Suppressor macrophage (primary cell): ENCODE measurements around the gene KRTAP4-9.
A peak's percentile ranks its signal among the peaks of the same experiment; 100 is the strongest.
"Not testable (repeated sequence)": the region's sequence is repeated elsewhere in the genome, so short reads cannot be mapped to it uniquely, and the experiment has no call there.

Experiments
- DNase-seq, 4 experiments: peaks; one replicate each; pipeline ENCODE4 v3.0.0-alpha.2; 2020 to 2022

Gene KRTAP4-9

GRCh38 chr17:41098042-41098441 is 7.1 kb upstream of the KRTAP4-9 start, which contains the start of gene KRTAP4-8:
Gene KRTAP4-8, minus strand, starts transcription at chr17:41098142. Its CDS starts 58 bp downstream, at chr17:41098084.
- no peak for DNase-seq

GRCh38 chr17:41098481-41098880 is 6.7 kb upstream of the KRTAP4-9 start:
- no peak for DNase-seq

DNA sequence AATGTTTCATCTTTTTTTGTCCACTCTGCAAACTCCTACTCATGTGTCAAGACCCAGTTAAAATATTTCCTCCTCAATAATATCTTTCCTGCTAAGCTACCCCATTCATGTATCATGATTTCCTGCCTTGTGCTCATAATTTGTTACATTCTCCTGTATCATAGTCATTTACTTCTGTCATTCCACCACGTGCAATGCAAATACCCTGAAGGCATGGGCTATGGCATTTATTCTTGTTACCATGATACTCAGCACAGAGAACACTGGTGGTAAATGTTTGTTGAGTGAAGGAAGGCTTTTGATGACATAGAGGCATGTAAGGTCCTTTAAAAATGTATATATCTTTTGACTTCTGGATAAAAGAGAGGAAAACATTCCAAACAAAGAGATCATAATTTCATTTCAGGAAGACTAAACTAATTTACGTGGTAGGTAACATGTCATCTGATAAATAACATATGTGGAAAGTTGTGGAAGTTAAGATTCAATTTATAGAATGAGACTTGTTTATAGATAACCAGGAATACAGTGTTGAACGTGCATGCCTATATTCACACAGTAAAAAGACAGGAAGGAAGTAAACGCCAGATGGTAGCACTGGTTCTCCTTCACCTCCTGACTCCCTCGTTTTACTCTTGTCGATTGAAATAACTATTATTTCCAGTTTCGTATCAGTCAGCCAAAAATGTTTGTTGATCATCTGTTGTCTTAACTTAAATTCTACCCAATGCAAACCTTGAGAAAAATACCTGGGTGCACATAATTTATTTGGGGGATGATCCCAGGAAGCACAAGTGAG is 5.3 kb upstream of the KRTAP4-9 start:
- peak in 1 of 4 experiments; percentile 3 for DNase-seq

GRCh38 chr17:41101586-41102259 is 3.5 kb upstream of the KRTAP4-9 start, which contains the start of gene KRTAP4-16:
Gene KRTAP4-16, minus strand, starts transcription at chr17:41102209. Its CDS starts 0 bp downstream, at chr17:41102209.
- no peak for DNase-seq

- DNase-seq: no peak
Measured at GRCh38 chr17:41103896-41104295, 1.3 kb upstream of the KRTAP4-9 start.

DNA sequence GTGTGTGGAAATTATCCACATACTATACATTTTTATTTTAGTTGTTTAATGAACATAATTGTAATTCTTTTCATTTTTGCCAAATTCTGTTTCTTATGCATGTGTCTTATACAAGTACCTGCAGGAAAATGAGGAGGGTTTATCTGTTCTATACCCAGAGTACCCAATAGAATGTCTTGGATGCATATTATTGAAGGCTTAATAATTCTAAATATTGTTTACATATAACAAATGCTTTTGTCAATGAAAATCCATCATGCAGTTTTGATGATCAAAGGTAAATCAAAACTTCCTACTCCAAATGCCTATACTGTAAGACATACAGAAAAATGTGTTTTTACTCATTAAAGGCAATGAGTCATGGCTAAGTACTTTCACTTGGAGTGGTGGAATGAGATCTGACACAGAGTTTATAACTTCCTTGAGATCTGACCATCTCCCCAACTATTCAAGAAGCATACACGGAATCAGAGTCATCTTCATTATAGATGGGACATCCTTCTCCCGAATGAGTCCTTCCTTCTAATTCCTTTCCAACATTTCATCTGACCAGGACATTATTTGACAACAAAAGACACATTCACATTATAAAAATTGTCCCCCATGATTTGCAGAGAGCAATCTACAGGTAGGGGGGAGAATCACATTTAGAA is 677 bp upstream of the KRTAP4-9 start:
- not testable (repeated sequence) for DNase-seq

DNA sequence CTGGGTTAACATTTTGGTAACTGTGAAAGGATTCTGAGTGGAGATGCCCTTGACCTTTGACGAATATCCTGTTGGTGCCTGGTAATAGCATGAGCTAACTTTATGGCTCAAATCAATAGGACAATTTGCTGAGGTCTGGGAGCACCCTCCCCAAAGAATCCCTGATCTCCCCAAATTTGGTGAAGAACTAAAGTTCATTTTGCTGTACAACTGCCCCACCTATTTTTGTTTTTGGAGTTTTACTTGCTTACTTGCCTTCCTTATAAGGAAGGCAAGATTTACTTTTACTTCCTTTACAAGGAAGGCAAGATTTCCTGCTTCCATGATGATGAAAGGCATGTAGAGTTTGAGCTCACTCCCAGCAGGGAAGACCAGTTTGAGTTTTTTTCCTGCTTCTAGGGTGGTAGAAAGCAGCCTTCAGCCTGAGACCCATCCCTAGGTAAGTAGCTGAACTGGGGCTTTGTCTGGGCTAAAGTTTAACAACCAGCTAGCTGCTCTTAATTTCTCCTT is 2.8 kb downstream of the KRTAP4-9 start:
- DNase-seq: peak in 2 of 4 experiments; percentile 8 to 34

GRCh38 chr17:41108728-41109386 is 3.7 kb downstream of the KRTAP4-9 start:
- not testable (repeated sequence) for DNase-seq

DNA sequence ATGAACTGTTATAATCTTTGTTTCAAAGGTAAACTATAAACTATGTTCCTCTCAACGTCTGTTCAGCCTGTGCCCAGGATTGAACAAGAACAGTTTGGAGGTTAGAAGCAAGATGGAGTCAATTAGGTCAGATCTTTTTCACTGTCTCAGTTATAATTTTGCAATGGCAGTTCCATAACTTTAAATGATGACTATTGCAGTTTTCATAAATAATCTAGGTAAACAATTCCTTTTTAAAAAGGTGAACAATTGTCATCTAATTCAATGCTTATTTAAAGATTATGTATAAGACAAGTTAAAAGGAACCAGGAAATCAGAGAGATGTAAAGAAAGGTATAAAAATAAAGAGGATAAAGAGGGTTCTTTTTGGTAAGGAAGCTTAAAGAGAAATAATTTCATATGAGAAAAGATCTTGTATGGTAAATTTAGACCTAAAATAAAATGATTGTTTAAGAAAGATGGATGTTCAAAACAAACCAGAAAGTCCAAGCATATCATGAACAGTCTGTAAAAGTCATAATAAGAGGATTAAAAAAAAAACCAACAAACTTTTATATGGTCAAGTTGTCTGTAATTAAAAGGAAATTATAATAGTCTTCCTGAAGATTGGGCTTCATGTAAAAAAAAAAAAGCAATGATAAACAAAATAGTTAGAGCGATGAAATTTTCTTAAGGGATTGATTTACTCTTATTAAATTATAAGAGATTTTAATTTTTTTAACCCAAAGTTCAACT is 6.1 kb downstream of the KRTAP4-9 start:
- no peak for DNase-seq

DNA sequence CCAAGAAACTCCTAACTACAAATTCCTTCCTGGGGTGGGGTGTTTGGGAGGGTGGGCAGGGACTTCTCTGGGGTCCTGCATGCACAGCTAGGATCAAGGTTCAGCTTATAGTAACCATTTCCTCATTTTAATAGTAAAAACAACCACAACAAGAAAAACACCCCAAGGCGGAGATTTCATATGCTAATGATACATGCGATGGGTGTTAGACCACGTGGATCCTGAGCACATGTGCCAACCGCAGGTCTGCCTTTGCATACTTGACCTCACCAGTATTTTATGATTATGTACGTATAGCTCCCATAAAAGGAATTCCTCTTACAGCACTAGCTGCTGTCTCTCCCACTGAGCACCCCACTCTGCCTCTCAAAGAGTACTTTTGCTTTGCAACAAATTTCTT is 11.1 kb downstream of the KRTAP4-9 start:
- DNase-seq: peak; percentile 17 to 59 (median 54)

DNA sequence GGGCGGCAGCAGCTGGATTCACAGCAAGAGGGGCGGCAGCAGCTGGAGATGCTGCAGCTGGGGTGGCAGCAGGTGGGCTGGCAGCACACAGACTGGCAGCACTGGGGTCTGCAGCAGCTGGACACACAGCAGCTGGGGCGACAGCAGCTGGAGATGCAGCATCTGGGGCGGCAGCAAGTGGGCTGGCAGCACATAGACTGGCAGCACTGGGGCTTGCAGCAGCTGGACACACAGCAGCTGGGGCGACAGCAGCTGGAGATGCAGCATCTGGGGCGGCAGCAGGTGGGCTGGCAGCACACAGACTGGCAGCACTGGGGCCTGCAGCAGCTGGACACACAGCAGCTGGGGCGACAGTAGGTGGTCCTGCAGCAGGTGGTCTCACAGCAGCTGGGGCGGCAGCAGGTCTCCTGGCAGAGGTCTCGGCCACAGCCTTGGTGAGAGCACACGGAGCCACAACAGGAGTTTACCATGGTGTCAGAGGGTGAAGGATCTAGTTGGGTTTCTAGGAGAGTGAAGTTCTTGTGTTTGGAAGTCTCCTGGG is 12.7 kb downstream of the KRTAP4-9 start, which contains the start of gene KRTAP4-11:
TSS of gene KRTAP4-11 (minus strand) at position 528 of the 541 bp plus-strand sequence. CDS start at position 470, 58 bp downstream.
- not testable (repeated sequence) for DNase-seq

- no peak for DNase-seq
Measured at GRCh38 chr17:41118721-41119120, 13.5 kb downstream of the KRTAP4-9 start.

DNA sequence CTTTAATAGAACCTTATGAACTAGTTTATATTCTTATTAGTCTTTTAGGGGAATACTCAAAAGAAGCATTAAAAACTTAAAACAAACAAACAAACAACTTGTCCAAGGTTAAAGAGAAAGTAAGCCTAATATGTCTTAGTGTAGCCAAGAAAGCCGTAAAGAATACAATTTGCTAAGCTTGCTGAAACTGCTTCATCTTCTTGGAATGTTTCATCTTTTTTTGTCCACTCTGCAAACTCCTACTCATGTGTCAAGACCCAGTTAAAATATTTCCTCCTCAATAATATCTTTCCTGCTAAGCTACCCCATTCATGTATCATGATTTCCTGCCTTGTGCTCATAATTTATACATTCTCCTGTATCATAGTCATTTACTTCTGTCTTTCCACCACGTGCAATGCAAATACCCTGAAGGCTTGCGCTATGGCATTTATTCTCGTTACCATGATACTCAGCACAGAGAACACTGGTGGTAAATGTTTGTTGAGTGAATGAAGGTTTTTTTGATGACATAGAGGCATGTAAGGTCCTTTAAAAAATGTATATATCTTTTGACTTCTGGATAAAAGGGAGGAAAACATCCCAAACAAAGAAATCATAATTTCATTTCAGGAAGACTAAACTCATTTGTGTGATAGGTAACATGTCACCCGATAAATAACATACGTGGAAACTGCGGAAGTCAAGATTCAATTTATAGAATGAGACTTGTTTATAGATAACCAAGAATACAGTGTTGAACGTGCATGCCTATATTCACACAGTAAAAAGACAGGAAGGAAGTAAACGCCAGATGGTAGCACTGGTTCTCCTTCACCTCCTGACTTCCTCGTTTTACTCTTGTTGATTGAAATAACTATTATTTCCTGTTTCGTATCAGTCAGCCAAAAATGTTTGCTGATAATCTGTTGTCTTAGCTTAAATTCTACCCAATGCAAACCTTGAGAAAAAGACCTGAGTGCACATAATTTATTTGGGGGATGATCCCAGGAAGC is 14.8 kb downstream of the KRTAP4-9 start:
- DNase-seq: peak in 3 of 4 experiments; percentile 14 to 52 (median 48)

GRCh38 chr17:41121742-41122141 is 16.6 kb downstream of the KRTAP4-9 start:
- no peak for DNase-seq

DNA sequence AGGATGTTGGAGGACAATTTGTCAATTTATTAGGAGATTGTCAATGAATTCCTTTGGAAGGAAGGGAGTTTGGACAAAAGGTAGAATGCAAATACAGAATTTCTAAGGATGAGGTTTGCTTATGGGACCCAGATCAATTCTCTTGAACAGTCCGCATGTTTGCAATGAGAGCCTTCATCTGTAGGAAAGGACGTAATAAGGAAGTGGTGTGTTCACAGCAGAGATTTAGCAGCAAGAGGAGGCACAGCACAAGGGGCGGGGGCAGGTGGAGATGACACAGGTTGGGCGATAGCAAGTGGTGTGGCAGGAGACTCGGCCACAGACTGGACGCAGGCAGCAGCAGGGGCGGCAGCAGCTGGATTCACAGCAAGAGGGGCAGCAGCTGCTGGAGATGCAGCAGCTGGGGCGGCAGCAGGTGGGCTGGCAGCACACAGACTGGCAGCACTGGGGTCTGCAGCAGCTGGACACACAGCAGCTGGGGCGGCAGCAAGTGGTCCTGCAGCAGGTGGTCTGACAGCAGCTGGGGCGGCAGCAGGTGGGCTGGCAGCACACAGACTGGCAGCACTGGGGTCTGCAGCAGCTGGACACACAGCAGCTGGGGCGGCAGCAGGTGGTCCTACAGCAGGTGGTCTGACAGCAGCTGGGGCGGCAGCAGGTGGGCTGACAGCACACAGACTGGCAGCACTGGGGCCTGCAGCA is 18.3 kb downstream of the KRTAP4-9 start:
- DNase-seq: not testable (repeated sequence)

DNA sequence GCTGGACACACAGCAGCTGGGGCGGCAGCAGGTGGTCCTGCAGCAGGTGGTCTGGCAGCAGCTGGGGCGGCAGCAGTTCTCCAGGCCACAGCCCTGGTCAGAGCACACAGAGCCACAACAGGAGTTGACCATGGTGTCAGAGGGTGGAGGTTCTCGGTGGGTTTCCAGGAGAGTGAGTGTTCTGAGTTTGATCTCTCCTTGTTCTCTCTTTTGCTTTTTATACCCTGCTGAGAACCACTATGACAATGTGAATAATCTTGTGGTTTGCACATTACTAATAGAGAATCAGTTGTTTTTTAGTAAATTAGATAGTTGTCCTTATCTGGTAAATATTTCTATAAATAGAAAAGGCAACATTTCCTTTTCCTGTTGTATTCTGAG is 18.8 kb downstream of the KRTAP4-9 start, which contains the start of gene KRTAP4-12:
TSS of gene KRTAP4-12 (minus strand) at position 192 of the 381 bp plus-strand sequence. CDS start at position 132, 60 bp downstream.
- not testable (repeated sequence) for DNase-seq

- no peak for DNase-seq
Measured at GRCh38 chr17:41125064-41125463, 19.9 kb downstream of the KRTAP4-9 start.

DNA sequence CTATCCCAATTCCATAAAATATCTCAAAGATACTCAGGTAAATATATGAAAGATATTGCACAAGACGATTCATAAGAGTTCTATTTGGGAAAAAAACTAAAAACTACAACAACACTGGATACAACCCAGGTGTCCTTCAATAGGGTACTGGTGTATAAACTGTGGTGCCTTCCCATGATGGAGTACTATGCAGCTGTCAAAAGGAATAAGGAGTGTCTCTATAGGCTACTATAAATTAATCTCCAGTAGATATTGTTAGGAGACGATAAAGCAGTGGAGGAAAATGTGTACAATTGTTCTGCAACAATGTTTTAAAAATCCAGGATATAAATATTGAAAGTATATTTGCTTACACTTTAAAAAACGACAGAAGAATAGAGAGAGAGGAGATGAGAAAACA is 21.2 kb downstream of the KRTAP4-9 start:
- no peak for DNase-seq

DNA sequence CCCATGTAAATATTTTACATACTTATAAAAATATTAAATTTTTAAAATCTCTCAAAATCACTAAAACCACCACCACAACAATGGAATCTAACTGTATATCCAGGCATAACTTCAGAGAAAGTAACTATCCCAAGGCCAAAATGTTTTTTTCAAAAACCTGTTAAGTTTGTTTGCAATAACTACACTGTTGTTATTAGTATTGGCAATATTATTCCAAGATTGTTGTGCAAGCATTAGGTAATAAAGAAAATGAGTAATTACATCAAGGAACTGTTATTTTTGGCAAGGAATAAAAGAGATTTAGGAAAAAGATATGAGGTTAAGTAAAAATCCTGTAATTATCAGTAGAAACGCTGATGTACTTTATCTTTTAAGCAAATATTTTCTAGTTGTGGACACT is 22.2 kb downstream of the KRTAP4-9 start:
- DNase-seq: no peak
